Subcutaneous adipose tissue (tissue), 4 donors: ENCODE measurements around the gene CARD11. TPM values are rescaled to one million over a fixed set of nuclear protein-coding genes. Genes with fewer than 3 reads are reported as not detected.

Experiments used
- CTCF ChIP-seq: fragments of 450-650 bp; IDR thresholded peaks from one replicate; pipeline ENCODE4 v1.5.1; 2016; ENCODE audit warnings: low read depth, mild to moderate bottlenecking, control low read depth, antibody characterized with exemption, moderate library complexity
- total RNA-seq, 4 donors: library from RNA; depleted of rRNA; stranded (reverse); fragments of >200 nt; gene quantifications; one replicate each; pipeline ENCODE4 v1.1.0, GENCODE V29; 2016

CARD11 gene
- total RNA-seq, 4 donors from 2014 or later, result 0.57 to 1.2 (median 0.77) TPM

- TF ChIP-seq CTCF, result no peak
Observed at GRCh38 chr7:2968616-2969397, 74.9 kb downstream of the CARD11 start.

DNA sequence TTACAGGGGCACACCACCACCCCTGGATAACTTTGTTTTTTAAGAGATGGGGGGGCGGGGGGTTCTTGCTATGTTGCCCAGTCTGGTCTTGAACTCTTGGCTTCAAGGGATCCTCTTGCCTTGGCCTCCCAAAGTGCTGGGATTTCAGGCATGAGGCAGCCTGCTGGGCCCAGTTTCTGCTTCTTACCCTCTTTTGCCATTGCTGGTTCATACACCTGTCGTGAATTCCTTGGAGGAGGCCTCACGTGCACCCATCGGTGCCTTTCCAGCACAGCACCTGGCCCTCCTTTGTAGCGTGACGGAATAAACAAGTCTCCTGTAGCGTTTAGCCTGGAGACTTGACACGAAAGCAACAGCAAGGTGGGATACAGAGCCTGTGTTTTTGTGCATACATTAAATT is 75.5 kb downstream of the CARD11 start:
- no peak for TF ChIP-seq CTCF

- no peak for TF ChIP-seq CTCF
Observed at GRCh38 chr7:2967705-2968104, 76.0 kb downstream of the CARD11 start.

- TF ChIP-seq CTCF, result no peak
Observed at GRCh38 chr7:2967253-2967652, 76.4 kb downstream of the CARD11 start.

DNA sequence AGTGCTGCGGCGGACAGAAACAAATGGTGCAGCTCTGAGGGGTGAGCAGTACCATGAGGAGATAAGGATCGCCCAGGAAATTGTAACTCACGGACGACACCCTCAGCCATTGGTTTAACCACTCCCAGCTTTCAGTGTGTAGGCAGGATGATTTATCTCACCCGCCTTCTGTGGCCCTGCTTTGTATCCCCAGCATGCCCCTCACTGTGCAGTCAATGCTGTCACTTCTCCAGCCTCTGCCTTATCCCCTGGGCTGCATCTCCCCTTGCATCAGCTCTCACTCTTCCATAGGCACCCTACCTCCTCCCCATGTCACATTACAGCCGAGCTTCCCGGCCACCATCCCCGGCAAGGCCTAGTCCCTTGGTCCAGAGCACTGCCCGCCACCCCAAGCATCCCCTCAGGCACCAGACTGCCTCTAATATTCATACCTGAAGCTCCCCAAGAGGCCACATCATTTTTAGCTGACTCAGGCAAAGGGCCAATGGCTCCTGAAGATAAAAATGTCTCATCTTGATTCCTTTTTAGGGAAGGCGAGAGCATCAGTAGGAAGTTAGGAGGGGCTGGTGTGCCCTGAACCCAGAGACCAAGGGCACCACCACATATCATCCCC is 77.1 kb downstream of the CARD11 start:
- no peak for TF ChIP-seq CTCF

GRCh38 chr7:2965745-2966270 is 77.9 kb downstream of the CARD11 start:
- no peak for TF ChIP-seq CTCF

DNA sequence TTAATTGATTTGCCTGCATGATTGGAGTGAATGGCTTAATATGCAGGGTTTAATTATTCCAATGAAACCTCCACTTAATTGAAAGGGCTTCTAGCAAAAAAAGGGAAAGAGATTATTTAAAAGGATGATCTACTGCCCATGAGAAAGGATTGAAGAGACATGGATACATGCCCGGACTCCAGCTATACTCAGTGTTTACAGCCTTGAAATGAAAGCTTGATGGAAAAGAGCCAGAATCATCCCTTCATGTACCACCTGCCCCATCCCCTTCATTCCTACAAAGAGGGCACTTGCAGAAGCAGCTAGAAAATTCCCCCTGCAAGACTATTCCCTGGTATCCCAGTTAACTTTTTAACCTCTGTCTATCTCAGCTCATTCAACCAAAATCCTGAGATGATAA is 78.4 kb downstream of the CARD11 start:
- TF ChIP-seq CTCF, result no peak
